HG02973 (cell line): ENCODE results near the gene UNC5A.

ENCODE experiments used
- ATAC-seq: cut with Tn5 transposase; IDR thresholded peaks from one replicate; pipeline ENCODE4 v1.9.1; 2021; ENCODE audit warnings: moderate library complexity; ENCODE audit not compliant: unreplicated experiment

The UNC5A gene

DNA sequence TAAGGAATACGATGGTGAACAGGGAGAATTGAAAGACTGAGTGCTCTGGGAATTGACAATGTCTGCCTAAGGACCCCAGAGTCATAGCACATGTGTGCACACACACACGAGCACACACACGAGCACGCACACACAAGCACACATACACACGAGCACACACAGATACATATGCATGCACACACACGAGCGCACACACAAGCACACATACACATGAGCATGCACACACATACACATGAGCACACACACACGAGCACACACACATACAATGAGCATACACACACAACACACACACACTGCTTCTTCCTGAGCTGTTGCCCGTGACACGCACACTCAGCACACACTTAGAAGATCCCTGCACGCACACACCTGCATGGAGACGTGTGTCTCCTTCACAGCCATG is 10.9 kb upstream of the UNC5A start:
- ATAC-seq, result no peak

DNA sequence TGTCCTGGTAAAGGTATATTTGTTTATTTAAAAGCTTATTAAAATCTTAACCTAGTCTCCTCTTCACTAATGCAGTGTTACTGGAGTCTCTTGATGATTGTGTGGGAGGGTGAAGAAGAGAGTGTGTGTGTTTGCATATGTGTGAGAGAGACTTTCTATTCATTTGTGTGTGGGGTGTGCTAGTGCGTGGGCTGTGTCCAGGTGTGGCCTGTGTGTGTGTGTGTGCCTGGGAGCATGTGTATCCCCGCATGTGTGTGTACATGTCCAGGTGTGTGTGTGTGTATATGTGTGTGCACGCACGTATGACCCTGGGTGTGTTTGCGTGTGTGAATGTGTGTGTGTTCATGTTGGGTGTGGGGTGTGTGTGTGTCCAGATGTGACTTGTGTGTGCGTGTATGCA is 10.3 kb upstream of the UNC5A start:
- no peak for ATAC-seq

DNA sequence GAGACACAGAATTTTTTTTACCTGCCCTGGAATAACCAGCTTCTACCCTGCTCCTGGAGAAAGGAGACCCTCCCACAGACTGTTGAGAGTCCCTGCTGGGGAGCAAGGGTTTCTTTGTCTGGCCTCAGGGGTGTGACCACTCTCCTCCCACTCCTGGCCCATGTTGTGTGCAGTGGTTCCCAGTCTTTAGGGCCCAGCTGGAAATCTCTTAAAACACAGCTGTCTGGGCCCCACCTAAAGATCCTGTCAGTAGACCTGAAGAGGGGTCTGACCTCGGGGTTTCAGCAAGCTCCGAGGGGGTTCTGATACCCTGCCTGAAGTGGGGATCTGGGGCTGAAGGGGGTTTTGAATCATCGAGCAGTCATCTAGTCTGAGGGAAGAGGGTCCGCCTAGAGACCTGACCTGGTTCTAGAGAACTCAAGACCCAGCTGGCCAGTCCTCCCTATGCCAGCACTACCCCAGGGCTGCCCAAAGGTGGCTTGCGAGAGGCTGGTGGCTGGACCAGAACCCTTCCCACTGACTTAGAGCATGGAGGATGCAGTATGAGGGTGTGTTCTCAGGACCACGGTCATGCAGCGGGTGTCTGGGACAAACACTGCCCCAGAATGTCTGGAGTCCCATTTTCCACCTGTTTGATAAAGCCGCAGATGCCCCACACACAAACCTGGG is 8.1 kb upstream of the UNC5A start:
- ATAC-seq, result no peak

DNA sequence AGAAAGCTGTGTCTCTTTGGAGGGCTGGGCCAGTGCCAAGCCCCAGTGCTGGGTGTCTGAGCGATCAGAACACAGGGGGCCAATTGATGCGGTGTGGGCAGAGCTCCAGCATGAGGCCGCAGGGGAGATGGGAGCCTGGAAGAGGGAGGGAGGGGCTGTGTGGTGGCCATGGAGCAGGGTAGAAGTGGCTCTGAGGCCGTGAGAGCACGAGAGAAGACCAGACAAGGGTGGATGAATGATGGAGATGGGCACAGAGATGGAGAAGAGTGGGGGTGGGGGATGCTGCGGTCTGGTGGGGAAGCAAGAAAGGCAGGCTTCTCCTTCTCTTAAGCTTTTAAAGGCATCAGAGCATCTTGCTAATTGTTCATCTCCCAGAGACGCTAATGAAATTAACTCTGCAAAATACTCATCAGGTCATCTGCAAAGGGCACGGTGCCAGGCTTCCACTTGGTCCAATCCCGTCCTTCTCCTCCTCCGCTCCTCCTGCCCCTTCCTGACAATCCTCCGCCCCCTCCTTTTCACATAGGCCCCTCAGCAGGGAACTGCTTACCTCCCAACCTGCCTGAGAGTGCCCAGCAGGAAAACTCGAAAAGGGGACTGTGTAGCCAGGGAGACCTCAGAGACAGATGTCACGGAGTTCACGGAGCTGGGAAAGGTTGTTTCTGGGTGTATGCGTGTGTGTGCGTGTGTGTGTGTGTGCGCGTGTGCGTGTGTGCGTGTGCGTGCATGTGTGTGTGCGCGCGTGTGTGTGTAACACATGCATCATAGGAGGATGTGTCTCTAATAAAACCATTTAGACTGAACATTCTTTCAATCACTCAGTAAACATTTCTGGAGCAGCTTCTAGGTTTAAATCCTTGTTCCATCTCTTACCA is 7.1 kb upstream of the UNC5A start:
- ATAC-seq, result no peak

DNA sequence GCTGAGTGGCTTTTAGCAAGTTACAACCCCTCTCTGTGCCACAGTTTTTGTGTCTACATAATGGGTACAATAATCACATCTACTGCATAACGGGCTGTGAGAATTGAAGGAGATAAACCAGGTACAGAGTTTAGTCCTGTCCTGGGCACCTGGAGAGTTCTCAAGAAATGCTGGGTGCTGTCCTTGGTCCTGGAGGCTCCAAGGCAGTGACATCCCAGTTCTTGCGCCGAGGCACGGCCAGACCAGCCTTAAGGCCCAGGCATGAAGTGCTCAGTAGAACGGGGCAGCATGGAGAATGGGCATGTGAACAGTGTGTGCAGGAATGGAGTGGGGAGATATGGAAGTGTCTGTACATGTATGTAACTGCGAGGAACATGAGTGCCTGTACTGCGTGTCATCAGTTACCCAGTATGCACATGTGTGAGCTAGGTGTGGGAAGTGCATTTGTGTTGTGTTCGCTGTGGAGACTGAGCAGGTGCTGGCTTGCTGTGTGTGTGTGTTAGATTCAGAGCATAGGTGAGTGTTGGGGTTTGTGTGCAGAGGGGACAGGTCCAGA is 6.3 kb upstream of the UNC5A start:
- no peak for ATAC-seq

DNA sequence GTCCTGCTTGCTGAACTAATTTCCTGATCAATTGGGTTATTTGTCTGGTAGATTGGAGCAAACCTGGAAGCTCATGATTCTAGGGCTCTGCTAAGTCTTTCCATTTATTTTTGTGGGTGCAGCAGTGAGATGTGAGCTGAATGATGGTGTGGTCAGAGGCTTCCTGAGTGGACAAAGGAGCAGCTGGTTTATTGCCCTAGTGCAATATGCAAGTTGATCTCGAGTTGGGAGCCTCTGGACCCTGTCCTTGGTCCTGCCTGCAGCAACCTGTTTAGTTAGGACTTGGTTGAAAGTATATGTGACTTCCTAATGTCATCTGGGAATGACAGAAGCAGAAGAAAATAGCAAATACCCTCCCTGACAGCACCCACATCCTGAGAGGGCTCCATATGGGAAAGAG is 4.2 kb upstream of the UNC5A start:
- no peak for ATAC-seq

- ATAC-seq, result no peak
These were observed 747 bp upstream of the UNC5A start for GRCh38 chr5:176809544-176810080.

DNA sequence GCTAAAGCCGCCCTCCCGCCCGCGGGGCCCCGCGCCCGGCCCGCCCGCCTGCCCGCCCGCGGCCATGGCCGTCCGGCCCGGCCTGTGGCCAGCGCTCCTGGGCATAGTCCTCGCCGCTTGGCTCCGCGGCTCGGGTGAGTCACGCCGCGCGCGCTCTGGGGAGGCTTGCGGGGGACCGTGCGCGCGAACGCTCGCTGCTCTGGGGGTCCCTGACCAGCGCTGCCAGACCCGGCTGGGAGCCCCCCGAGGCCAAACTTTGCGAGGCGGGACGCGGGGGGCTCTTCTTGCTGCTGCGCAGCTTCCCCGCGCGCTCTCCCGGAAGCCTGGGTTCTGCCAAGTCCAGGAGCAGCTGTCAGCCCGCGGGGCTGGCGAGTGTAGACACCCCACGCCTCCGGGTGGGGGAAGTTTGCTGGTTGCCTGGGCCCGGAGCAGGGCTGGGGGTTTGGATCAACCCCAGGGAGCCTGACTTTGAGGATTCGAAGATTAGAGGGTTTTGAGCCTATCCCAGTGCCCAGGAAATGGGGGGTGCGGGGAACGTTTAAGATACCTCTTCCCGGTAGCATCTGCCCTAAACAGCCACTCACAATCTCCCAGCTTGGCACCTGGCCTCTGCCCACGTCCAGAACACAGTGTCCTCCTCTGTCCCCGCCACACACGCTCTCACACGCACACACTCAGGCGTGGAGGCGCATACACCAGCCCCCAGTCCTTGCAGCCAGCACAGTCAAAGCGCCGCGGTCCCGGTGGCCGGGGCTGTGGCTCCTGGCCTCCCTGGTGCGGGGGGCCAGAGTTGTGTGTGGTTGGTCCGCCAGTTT is 535 bp downstream of the UNC5A start:
- ATAC-seq, result no peak

DNA sequence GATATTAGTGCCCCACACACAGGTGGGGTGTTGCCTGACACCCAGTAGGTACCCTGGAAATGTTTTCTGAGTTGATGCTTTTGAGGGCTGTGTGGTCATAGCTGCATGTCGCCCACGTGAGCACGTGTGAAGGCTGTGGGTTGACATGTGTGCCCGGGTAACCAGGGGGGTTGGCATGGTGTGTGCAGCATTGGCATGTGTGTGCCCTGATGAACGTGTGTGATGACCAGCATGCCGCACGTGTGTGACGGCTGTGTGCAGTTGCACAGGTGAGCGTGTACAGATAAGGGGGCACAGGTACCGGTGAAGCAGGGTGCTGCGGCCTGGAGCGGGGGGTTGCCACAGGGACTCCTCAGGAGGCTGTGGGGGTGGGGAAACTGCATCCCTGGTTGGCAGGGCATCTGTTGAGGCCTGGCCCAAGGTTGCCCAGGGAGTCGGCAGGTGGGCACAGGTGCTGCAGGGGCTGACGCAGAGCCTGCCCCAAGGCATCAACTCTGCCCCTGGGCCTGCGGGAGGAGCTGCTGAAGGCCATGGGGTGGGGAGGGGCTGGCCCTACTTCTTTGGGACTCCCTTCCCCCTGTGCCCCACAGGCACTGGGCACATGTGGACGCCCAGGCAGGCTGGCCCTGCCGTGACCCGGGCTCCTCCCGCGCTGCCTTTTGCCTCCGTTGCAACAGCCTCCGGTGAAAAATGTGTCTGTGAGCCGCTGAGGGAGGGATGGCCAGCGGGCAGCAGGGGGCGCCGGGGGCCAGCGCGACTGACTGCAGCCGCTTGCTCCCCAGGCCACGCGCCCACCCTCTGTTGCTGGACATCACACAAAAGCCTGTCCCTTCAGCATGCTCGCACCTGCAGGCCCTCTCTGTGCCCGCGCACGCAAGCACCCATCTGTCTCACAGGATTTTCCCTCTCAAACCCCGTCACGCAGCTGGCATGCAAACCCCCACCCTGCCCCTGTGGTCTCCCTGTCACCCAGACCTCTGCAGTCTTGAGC is 2.2 kb downstream of the UNC5A start:
- no peak for ATAC-seq

DNA sequence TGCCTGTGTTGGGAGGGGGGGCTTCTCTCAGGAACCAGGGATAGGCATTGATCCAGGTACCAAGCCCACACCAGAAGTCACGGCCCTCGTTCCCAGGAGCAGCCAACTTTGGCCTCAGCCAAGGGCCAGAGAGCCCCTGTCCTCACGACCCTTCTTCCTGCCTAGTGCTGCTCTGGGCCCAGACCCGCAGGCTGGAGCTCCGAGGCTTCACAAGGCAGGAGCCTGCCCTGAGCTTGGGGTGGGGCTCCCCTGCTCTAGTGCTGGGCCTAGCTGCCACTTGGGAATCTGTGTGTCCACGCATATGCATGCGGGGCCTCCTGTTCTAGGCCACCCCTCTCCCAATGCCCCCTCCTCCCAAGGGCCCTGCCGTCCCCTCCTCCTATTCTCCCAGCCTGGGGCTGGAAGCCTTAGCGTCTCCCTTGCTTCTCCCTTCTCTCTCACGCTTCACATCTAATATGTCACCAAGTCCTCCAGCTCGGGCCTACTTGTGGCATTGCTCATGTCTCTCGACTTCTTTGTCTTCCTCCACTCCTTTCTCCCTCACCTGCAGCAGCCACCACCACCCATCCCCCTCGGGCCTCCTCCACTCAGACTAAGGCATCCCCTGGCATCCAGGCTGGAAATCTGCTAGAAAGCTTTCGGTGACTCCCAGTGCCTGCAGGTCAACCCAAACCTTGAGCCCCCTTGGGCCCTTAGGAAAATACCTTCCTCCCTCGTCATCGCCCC is 3.4 kb downstream of the UNC5A start:
- ATAC-seq, result no peak

GRCh38 chr5:176814313-176814685 is 3.9 kb downstream of the UNC5A start:
- no peak for ATAC-seq

DNA sequence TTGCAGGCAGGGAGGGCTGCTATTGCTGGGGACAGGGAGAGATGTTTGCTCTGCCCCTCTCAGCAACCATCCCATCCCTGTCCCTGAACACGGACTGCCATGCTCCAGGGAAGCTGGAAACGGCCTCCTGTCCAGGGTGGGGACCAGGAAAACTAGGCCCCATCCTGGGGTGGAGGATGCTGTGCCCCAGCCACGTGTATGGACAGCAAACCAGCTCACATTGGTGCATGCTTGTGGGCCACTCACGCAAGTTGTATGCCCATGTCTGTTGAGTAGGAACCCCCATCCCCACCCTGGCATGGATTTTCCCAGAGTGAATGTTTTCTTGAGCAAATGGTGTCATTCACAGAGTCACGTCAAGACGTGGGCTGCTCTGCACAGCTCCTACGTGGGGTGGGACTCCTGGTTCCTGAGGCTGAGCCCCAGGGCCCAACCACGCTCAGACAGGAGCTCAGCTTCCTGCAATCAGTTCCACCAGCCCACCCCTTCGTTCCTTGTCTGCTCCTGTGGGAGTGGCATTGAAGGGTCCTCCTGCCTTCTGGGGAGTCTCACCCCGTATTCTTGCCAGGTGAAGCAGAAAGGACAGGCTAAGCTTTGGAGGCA is 4.6 kb downstream of the UNC5A start:
- no peak for ATAC-seq

DNA sequence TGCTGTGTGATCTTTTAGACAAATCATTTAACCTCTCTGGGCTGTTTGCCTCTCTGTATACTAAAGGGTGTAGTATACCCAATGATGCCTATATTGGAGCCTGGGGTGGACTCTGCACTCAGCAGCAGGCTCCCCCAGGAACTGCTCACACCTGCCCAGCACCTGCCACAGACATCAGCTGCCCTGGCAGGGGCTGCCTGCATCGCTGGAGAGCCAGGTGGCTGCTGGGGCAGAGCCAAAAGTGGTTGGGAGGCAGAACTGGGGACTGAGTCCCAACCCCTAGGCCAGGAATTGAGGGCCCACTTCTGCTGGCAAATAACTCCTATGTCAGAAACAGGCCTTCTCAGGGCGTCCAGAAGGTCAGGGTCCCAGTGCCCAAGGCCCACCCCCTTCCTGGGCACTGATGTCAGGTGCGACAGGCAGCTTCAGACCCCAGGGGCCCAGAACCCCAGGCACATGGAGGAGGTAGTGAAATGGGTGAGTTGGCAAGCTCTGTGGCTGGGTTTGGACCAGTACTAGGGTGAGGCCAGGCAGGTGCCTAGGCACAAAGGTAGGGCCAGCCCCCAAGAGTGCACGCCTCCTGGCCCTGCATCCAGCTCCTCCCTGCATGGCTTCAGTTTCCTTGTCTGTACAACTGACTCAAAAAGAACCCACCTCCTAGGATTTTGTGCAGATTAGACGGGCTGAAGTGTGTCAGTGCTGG is 5.8 kb downstream of the UNC5A start:
- no peak for ATAC-seq

DNA sequence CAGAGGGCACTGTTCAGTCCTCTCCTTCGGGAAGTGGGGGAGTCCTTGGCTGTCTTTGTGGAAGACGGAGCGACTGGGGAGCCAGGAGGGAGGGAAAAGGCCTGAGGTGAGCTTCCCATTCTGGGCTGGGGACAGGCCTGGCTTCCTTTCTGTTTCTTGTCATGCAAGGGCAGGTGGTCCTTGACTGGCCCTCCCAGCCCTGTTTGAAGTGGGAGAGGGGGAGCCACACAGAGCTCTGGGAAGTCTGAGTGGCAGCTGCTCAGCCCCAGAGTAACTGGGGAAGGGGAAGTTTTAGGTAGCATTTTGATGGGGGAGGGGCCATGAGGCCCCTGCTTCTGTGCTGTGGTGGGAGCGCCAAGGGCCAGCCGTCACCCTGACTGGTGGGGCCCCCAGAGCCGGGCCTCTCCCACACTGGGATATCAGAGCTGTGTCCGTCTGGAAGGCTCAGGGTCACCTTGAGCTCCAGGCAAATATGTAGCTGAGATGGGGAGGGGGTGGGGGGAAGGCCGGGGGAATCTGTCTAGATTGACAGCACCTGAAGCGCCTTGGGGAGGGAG is 6.5 kb downstream of the UNC5A start:
- ATAC-seq, result no peak

GRCh38 chr5:176817369-176817840 is 7.0 kb downstream of the UNC5A start:
- ATAC-seq, result no peak

GRCh38 chr5:176817841-176818377 is 7.5 kb downstream of the UNC5A start:
- no peak for ATAC-seq

DNA sequence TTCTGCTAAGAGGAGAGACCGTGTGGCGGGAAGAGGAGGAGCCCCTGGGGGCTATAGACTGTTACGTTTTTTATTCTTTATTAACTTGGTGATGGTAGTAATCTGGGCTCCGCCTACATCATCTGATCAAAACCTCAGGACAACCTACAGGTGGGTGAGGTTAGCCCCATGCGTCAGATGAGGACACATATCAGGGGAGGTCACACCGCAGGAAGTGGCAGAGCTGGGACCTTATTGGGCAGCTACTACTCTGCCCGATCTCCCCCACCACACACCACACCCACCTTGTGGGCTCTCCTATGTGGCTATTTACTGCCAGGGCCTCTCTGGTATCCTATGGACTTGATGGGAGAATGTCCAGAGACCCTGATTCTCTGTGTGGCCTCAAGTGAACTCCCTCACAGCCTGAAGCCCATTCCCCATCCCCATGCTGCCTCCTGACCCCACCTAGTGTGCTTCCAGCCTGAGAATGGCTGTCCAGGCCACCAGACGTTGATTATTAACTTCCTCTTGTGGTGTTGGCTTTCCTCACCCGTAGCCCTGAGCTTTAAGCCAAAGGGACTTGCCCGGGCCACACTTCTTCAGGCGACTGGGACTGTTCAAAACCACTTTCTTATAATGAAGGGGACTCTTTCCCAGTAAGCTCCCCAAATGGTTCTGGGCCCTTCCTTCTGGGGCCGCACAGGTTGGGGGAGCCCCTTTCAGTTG is 8.2 kb downstream of the UNC5A start:
- ATAC-seq, result no peak
